GM12873 (cell line): Measurements from ENCODE around the gene DNA2.

Experiments
- TF ChIP-seq, protein P1 (sequence below): IDR thresholded peaks from 2 replicates; pipeline ENCODE4 v1.5.1; 2012; ENCODE audit warnings: low read depth, mild to moderate bottlenecking, moderate library complexity, low read length, control low read depth; ENCODE audit not compliant: insufficient read depth; ENCODE audit errors: missing control alignments

Gene DNA2, protein sequence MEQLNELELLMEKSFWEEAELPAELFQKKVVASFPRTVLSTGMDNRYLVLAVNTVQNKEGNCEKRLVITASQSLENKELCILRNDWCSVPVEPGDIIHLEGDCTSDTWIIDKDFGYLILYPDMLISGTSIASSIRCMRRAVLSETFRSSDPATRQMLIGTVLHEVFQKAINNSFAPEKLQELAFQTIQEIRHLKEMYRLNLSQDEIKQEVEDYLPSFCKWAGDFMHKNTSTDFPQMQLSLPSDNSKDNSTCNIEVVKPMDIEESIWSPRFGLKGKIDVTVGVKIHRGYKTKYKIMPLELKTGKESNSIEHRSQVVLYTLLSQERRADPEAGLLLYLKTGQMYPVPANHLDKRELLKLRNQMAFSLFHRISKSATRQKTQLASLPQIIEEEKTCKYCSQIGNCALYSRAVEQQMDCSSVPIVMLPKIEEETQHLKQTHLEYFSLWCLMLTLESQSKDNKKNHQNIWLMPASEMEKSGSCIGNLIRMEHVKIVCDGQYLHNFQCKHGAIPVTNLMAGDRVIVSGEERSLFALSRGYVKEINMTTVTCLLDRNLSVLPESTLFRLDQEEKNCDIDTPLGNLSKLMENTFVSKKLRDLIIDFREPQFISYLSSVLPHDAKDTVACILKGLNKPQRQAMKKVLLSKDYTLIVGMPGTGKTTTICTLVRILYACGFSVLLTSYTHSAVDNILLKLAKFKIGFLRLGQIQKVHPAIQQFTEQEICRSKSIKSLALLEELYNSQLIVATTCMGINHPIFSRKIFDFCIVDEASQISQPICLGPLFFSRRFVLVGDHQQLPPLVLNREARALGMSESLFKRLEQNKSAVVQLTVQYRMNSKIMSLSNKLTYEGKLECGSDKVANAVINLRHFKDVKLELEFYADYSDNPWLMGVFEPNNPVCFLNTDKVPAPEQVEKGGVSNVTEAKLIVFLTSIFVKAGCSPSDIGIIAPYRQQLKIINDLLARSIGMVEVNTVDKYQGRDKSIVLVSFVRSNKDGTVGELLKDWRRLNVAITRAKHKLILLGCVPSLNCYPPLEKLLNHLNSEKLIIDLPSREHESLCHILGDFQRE

DNA sequence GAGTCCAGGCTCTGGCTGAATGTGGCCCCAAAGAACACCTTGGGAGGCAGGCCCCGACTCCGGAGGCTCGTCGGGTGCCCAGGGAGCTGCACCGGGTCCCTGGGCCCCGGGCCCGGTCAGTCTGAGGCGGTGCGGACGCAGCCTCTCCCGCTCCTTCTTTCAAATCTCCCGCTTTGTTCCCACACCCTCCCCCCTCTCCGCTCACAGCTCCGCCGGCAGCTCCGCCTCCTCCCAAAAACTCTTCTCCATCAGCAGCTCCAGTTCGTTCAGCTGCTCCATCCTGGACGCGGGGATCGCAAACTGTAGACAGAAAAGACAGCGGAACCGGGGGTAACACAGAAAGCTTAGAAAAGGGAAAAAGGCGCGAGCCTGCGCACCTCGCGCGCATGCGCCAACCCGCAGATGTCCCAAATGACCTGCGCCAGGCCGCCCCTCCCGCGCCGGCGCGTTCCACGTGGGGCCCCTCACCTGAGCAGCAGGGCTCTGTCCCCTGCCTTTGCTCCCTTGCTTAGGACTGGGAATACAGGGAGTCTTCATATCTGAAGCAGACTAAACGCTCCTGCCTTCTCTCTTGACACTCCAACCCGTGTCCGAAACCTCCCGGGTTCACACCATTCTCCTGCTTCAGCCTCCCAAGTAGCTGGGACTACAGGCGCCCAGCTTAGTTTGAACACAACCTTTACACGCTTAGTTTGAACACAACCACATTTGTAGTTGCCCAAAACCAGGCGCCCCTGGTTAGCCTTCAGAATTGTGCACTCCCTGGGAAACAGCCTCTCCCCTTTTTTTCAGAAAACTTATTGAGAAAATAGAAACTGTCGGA, at the start of gene DNA2:
DNA2 (minus strand) TSS at position 388 of the 823 bp plus-strand sequence; CDS start at position 279, 109 bp downstream.
- TF ChIP-seq, protein P1, sequence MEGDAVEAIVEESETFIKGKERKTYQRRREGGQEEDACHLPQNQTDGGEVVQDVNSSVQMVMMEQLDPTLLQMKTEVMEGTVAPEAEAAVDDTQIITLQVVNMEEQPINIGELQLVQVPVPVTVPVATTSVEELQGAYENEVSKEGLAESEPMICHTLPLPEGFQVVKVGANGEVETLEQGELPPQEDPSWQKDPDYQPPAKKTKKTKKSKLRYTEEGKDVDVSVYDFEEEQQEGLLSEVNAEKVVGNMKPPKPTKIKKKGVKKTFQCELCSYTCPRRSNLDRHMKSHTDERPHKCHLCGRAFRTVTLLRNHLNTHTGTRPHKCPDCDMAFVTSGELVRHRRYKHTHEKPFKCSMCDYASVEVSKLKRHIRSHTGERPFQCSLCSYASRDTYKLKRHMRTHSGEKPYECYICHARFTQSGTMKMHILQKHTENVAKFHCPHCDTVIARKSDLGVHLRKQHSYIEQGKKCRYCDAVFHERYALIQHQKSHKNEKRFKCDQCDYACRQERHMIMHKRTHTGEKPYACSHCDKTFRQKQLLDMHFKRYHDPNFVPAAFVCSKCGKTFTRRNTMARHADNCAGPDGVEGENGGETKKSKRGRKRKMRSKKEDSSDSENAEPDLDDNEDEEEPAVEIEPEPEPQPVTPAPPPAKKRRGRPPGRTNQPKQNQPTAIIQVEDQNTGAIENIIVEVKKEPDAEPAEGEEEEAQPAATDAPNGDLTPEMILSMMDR, result no peak

DNA sequence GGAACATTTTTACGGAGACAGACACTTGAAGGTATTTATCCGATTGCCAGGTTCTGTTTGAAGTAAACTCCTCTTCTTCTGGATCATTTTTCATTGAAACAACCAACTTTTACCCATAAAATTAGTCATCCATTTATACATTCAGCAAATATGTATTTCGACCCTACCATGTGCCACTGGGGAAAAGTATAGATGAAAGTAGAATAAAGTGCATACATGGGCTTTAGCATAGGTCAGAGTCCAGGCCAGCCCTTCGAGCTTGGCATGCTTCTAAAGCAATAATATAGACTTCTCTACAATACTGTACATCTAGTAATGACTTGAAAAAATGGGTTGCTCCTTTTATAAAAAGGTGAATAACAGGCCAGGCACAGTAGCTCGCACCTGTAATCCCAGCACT, 45.4 kb upstream of the DNA2 start:
- TF ChIP-seq, protein P1, result no peak

DNA sequence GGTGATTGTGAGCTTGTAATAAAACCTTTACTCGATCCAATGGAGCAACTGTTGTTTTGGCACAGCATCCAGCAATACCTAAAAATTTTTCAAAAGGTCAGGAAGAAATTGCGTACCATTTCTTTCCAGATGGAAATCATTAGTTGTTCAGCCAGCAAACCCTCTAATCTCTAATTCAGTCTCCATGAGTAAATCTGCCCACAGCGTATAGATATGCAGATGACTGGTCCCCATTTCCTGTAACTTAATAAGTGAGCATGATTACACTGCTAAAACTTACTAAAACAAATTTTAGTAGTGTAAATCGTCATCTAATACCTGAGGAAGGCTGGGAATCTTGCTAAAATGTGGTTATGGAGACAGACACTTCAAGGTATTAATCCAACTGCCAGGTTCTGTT, 45.0 kb upstream of the DNA2 start:
- TF ChIP-seq, protein P1, result no peak

DNA sequence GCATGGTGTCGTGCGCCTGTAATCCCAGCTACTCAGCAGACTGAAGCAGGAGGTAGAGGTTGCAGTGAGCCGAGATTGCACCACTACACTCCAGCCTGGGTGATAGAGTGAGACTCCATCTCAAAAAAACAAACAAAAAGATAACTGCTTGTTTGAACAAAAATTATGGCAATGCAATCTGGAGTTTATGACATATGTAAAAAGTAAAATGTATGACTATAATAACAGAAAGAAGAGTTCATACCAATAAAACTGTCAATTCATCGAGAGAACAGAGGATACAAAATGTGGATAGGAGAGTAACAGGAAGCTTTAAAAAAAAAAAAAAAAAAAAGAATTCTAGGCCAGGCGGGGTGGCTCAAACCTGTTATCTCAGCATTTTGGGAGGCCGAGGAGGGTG, 36.3 kb upstream of the DNA2 start:
- TF ChIP-seq, protein P1, result no peak

DNA sequence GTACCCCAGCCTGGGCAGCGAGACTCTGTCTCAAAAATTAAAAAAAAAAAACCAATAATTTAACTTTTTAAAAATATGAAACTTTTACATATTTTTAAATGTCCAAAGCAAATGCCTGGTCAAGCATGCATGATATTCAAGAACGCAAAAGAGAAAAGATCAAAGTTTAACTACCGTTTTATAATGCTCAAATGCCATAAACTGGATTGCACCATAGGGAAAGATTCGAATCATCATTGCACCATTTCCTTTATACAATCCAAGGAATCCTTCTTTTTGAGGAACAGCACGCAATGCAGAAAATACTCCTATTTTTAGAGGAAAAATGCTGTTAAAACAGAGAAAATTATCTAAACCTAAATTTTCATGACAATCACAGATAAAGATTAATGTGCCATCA, 34.6 kb upstream of the DNA2 start:
- TF ChIP-seq, protein P1, result no peak

DNA sequence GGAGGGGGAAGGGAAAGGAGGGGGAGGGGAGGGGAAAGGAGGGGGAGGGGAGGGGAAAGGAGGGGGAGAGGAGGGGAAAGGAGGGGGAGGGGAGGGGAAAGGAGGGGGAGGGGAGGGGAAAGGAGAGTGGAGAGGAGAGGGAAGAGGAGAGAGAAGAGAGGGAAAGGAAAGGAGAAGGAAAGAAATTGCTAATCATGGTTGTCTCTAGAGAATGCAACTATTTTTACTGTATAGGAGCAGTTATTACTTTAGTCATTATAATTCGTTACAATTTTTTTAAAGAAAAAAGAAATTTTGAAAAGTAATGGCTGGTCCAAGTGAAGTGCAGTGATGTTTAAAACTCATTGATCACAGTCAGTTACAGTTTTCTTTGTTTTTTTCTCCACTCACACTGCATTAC, 31.1 kb upstream of the DNA2 start:
- TF ChIP-seq, protein P1, result no peak
